GM10266 (cell line): ENCODE results near the gene HEXIM1.

Experiments
- DNase-seq: peaks from one replicate; pipeline ENCODE4 v3.0.0; 2012; ENCODE audit errors: extremely low spot score
- CTCF ChIP-seq: IDR thresholded peaks from 2 replicates; pipeline ENCODE4 v1.5.1; 2012; ENCODE audit warnings: mild to moderate bottlenecking, low read depth; ENCODE audit not compliant: control insufficient read depth, insufficient read depth; ENCODE audit errors: missing control alignments

The HEXIM1 gene

GRCh38 chr17:45125509-45125908 lies 22.8 kb upstream of the HEXIM1 start:
- TF ChIP-seq CTCF = no peak
- no peak for DNase-seq

DNA sequence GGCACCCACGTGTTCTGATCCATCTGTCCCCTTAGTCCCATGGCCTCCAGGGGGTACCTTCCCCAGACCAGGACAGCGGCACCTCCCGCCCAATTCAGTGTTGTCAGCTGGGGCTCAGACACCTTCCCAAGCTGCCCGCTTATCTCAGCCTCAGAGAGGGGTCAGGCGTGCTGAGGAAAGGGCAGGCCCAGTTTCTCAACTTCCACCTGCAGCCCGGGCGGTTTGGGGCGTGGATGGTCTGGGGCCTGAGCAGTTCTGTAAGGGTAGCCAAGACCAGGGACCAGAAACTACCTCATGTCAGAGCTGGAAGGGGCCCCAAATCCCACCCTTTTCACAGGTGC lies 21.1 kb upstream of the HEXIM1 start:
- TF ChIP-seq CTCF = no peak
- DNase-seq = no peak

GRCh38 chr17:45127548-45128300 lies 20.6 kb upstream of the HEXIM1 start:
- no peak for TF ChIP-seq CTCF
- DNase-seq = no peak

GRCh38 chr17:45128331-45128730 lies 19.9 kb upstream of the HEXIM1 start:
- TF ChIP-seq CTCF = no peak
- DNase-seq = no peak

DNA sequence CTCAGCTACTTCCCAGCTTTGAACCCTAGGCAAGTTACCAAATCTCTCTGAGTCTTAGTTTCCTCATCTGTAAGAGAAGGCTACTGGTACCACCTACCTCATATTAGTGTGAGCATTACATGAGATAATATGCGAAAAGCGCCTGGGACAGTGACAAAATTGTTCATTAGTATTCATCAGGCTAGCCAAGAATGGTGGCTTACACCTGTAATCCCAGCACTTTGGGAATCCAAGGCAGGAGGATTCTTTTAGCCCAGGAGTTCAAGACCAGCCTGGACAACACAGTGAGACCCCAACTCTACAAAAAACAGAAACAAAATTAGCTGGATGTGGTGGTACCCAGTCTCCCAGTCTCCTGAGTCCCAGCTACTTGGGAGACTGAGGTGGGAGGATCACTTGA lies 19.3 kb upstream of the HEXIM1 start:
- TF ChIP-seq CTCF = no peak
- no peak for DNase-seq

- DNase-seq = no peak
- TF ChIP-seq CTCF = no peak
These were observed 18.8 kb upstream of the HEXIM1 start for GRCh38 chr17:45129426-45129939.

DNA sequence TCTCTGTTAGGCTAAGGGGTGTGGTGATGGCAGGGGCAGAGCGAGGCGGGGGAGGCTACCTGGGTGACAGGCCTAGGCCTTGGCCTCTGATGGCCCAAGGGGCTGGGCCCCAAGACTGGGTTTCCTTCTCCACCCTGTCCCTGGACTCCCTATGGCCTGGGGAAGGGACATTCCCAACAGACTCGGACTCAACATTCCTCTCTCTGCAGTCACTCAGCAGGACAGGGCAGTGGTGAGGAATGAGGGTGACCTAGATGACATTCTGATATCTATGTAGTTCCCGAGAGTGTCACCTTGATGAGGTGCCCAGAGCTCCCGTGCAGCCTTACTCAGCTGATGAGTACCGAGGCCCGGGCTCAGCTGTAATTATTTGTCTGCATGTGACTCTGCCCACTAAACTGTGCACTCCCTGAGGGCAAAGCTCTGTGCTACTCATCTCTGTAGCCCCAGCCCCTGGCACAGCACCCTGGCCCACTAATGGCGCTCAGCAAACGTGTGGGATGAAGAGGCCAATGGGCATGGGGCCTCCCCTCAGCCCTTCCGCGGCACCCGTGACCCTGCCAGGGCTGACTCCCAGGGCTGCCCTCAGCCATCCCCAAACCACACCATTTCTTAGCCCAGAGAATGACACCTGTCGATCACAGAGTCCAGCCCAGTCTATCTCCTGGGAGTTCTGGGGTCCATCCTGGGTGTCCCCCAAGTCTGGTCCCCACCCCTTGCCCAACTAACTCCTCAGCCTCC lies 18.2 kb upstream of the HEXIM1 start:
- DNase-seq = no peak
- TF ChIP-seq CTCF = no peak
